HCT116 (cell line): ENCODE data around the gene FOXP1.

ENCODE experiments used
- CEBPB ChIP-seq: IDR thresholded peaks from 2 replicates; pipeline ENCODE4 v1.6.1; 2012; ENCODE audit warnings: low read depth
- CTCF ChIP-seq, 3 experiments: fragments of 200-600 bp in 1 of 3; sonication (generic) in 1 of 3; IDR thresholded peaks in 2 of 3; conservative IDR thresholded peaks in 1 of 3; 2 replicates each; pipeline ENCODE4 v1.5.1; 2012 to 2017; ENCODE audit warnings: low read depth in 2 of 3, low read length in 2 of 3, antibody characterized with exemption in 1 of 3, borderline replicate concordance in 1 of 3, control low read depth in 1 of 3, mild to moderate bottlenecking in 1 of 3, mixed read lengths in 1 of 3, mixed run types in 1 of 3, moderate library complexity in 1 of 3; ENCODE audit not compliant: insufficient read depth in 1 of 3
- EZH2phosphoT487 ChIP-seq: fragments of 200-600 bp; IDR thresholded peaks from 2 replicates; pipeline ENCODE4 v1.6.1; 2018; ENCODE audit warnings: antibody characterized with exemption, borderline replicate concordance
- FOSL1 ChIP-seq: IDR thresholded peaks from 2 replicates; pipeline ENCODE4 v1.6.1; 2012; ENCODE audit warnings: low read depth
- JUND ChIP-seq: IDR thresholded peaks from 2 replicates; pipeline ENCODE4 v1.6.1; 2012
- POLR2A ChIP-seq: IDR thresholded peaks from 2 replicates; pipeline ENCODE4 v1.7.0; 2011; ENCODE audit warnings: borderline replicate concordance; ENCODE audit not compliant: insufficient read depth, insufficient read length; ENCODE audit errors: extremely low read depth
- SP1 ChIP-seq: IDR thresholded peaks from 2 replicates; pipeline ENCODE4 v1.6.1; 2012; ENCODE audit warnings: low read depth
- YY1 ChIP-seq: IDR thresholded peaks from 2 replicates; pipeline ENCODE4 v1.6.1; 2011; ENCODE audit warnings: low read length, low read depth, moderate library complexity, mild to moderate bottlenecking; ENCODE audit not compliant: insufficient replicate concordance; ENCODE audit errors: extremely low read depth
- ZBTB33 ChIP-seq: IDR thresholded peaks from 2 replicates; pipeline ENCODE4 v1.6.1; 2011; ENCODE audit warnings: mild to moderate bottlenecking, low read length, moderate library complexity; ENCODE audit not compliant: insufficient replicate concordance; ENCODE audit errors: extremely low read depth
- ZNF274 ChIP-seq: fragments of 200-500 bp; sonication (Bioruptor generic); IDR thresholded peaks from 2 replicates; pipeline ENCODE4 v1.6.1; 2014; ENCODE audit warnings: mild to moderate bottlenecking, low read depth, low read length, inconsistent platforms

GRCh38 chr3:71240034-71240433 is 343.5 kb downstream of the FOXP1 start:
- no peak for TF ChIP-seq ZNF274
- no peak for TF ChIP-seq EZH2phosphoT487
- TF ChIP-seq FOSL1 = no peak
- TF ChIP-seq JUND = no peak
- no peak for TF ChIP-seq CTCF (IDR thresholded peaks at IDR 0.05 in 2 of 3, conservative IDR thresholded peaks at IDR 0.05 in 1 of 3; ENCODE audit: borderline replicate concordance in 1 of 3, insufficient read depth in 1 of 3, low read depth in 2 of 3, low read length in 2 of 3)
- no peak for TF ChIP-seq CEBPB
- no peak for TF ChIP-seq POLR2A
- no peak for TF ChIP-seq ZBTB33
- TF ChIP-seq SP1 = no peak
- no peak for TF ChIP-seq YY1
